Naive B cell (primary cell): Measurements from ENCODE around the gene YWHAQ. TPM values are rescaled to one million over a fixed set of nuclear protein-coding genes. Genes with fewer than 3 reads are reported as not detected.
A peak's percentile ranks its signal among the peaks of the same experiment; 100 is the strongest.
"Not testable (repeated sequence)": the region's sequence is repeated elsewhere in the genome, so short reads cannot be mapped to it uniquely, and the experiment has no call there.

Source experiments
- ATAC-seq, 2 donors: fragments of 150-1000 bp; cut with Tn5 transposase; 2 replicates each; pipeline ENCODE4 v1.10.0; 2021; ENCODE audit warnings: low read depth in 2 of 2, mild to moderate bottlenecking in 2 of 2, moderate library complexity in 2 of 2
- DNase-seq: peaks from one replicate; pipeline ENCODE4 v3.0.0; 2022
- H3K27ac Mint-ChIP-seq, 6 donors: one replicate each; pipeline ENCODE4 v1.8.0; 2020 to 2022; ENCODE audit warnings: mild to moderate bottlenecking in 6 of 6, mixed read lengths in 6 of 6, moderate library complexity in 5 of 6, inconsistent platforms in 2 of 6
- H3K27me3 Mint-ChIP-seq, 3 donors: one replicate each; pipeline ENCODE4 v1.8.0; 2021 to 2022; ENCODE audit warnings: mixed read lengths in 3 of 3, mild to moderate bottlenecking in 1 of 3
- H3K36me3 Mint-ChIP-seq, 2 donors: one replicate each; pipeline ENCODE4 v1.8.0; 2020 to 2022; ENCODE audit warnings: mixed read lengths in 2 of 2, inconsistent platforms in 1 of 2, mild to moderate bottlenecking in 1 of 2
- H3K4me1 Mint-ChIP-seq, 3 donors: one replicate each; pipeline ENCODE4 v1.8.0; 2020 to 2022; ENCODE audit warnings: mixed read lengths in 3 of 3, inconsistent platforms in 1 of 3, mild to moderate bottlenecking in 1 of 3, moderate library complexity in 1 of 3
- H3K4me3 Mint-ChIP-seq, 8 donors: one replicate each; pipeline ENCODE4 v1.8.0; 2020 to 2022; ENCODE audit warnings: mild to moderate bottlenecking in 8 of 8, mixed read lengths in 8 of 8, moderate library complexity in 8 of 8, inconsistent platforms in 2 of 8
- H3K9me3 Mint-ChIP-seq, 7 donors: one replicate each; pipeline ENCODE4 v1.8.0; 2020 to 2022; ENCODE audit warnings: mixed read lengths in 7 of 7, mild to moderate bottlenecking in 5 of 7, inconsistent platforms in 2 of 7, moderate library complexity in 1 of 7
- polyA plus RNA-seq, 6 donors: library from polyadenylated mRNA; unstranded; fragments of 300-500 nt; fragmentation: Illumina TruSeq; gene quantifications; one replicate each; pipeline ENCODE4 v1.2.3, GENCODE V29; 2021; ENCODE audit warnings: low read depth in 6 of 6

The YWHAQ gene
- polyA plus RNA-seq, 6 donors from 2014 or later, result 282 to 457 (median 344) TPM

DNA sequence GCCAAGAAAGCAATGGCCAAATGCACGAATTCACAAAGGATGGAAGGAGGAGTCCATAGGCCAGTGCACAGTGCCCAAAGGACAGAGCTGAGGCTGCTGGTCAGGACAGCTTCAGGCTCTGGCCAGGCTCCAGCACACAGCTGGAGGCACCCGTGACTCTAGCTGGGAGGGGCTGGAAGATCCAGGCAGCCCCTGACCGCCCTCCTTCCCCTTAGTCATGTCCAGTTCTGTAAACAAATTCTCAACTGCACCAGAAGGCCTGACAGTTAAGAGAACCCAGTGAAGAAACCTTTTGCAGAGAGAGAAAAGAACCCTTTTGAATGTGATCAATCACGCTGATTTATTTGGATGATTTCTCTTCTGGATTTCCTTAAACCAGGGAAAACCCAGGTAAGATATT, 7.7 kb upstream of the YWHAQ start:
- Mint-ChIP-seq H3K27me3 (peaks cover 8 to 14% (median 10%) of the 10 kb centered on the region in 3 donors), H3K27ac (no peak overlapping the region), H3K36me3 (no peaks in the 10 kb centered on the region), H3K4me3 (no peak overlapping the region), H3K9me3 (no peaks in the 10 kb centered on the region), H3K4me1 (peaks cover 0 to 3% (median 2%) of the 10 kb centered on the region in 3 donors)
- no peak for ATAC-seq
- no peak for DNase-seq

DNA sequence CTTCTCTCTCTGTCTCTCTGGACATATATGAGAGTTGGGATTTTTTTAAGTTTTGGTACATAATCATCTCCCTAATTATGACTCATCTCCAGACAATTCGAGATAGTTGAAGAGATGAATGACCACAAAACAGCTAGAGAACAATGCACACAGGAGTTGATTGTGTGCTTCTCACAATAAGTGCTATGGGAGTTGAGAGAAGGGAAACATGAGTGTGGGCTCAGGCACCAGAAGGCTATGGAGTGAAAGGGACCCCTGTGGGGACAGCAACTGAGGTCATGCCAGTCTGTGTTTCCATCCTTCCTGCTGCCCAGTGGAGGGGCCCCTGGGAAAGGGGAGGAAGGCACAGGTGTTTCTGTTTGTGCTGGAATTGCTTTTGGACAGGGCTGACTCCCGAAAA, 6.5 kb upstream of the YWHAQ start:
- Mint-ChIP-seq H3K27ac (peak overlapping the region in 1 of 6 donors; percentile 82), H3K4me1 (no peaks in the 10 kb centered on the region)

GRCh38 chr2:9634133-9634532, 3.3 kb upstream of the YWHAQ start:
- Mint-ChIP-seq H3K4me3 (no peak overlapping the region), H3K27ac (no peak overlapping the region), H3K27me3 (peaks cover 0 to 8% (median 0%) of the 10 kb centered on the region in 3 donors), H3K9me3 (peaks cover 0 to 5% (median 4%) of the 10 kb centered on the region in 7 donors), H3K36me3 (no peaks in the 10 kb centered on the region), H3K4me1 (peaks cover 12 to 13% (median 13%) of the 10 kb centered on the region in 3 donors)
- DNase-seq (no peak), ATAC-seq (no peak)

More for the DNA sequence above, 6.5 kb upstream of the YWHAQ start:
- Mint-ChIP-seq H3K9me3 (no peaks in the 10 kb centered on the region), H3K36me3 (no peaks in the 10 kb centered on the region), H3K4me3 (no peak overlapping the region), H3K27me3 (peaks cover 7 to 14% (median 8%) of the 10 kb centered on the region in 3 donors)
- ATAC-seq, result no peak
- no peak for DNase-seq

DNA sequence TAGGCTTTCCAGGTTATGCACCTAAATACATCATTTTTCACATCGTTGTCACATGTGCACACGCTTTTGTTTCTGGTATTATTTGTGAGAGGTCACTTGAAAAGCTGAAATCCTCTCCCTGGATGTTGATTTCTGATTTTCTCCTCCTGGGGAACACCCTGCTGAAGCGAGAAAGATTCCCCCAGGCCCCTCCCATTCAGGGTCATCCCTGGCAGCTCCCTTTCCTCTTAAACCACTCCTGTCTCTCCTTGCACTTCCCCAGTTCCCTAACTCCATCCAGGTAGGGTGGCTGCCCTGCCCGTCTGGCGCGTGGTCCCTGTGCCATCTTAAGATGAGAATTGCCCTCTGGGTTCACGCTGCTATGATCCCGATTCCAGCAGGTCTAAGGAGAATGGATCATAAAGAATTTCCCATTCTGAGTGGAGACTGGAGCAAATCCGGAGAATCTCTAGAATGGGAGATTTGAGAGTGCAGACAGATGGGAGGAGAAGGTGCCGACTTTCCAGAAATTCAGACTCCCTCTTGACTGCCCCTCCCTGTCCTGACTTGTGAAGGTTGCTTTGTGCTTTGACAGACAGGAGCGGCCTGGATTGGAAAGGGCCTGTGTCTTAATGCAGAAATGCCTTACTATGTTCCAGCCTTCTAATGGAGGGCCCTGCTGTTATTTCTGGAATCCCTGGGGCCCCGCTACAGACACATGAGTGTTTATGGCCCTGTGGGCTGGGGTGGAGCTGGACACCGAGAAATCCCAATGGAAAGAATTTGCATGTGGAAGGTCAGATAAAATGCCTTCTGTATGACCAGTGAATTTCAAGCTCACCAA, 1.3 kb upstream of the YWHAQ start:
- ATAC-seq (no peak), DNase-seq (no peak)
- peaks cover 0 to 5% (median 4%) of the 10 kb centered on the region in 7 donors for H3K9me3 Mint-ChIP-seq
- peak overlapping the region; percentile 19 to 94 (median 72) for H3K4me3 Mint-ChIP-seq
- H3K27me3 Mint-ChIP-seq, result peaks cover 0 to 8% (median 0%) of the 10 kb centered on the region in 3 donors
- H3K27ac Mint-ChIP-seq, result peak overlapping the region; percentile 95 to 99 (median 97)
- peaks cover 14 to 15% of the 10 kb centered on the region in 2 donors for H3K36me3 Mint-ChIP-seq
- peaks cover 27 to 33% (median 29%) of the 10 kb centered on the region in 3 donors for H3K4me1 Mint-ChIP-seq

DNA sequence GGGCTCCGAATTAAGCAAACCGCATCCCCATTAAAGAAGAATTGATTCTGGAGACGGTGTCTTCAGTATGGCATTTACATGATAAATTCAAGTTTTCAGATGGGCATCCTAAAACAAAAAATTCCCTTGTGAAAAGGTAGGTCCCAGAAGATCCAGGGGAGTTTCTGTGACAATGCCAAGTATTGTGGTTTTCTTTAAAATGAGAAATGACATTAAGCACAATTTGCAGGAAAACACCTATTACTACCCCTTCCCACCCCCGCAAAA, 689 bp upstream of the YWHAQ start:
- Mint-ChIP-seq H3K27me3 (peaks cover 0 to 7% (median 0%) of the 10 kb centered on the region in 3 donors), H3K4me1 (peaks cover 32 to 39% (median 35%) of the 10 kb centered on the region in 3 donors), H3K27ac (peak overlapping the region; percentile 95 to 99 (median 97)), H3K36me3 (peaks cover 14 to 18% of the 10 kb centered on the region in 2 donors), H3K4me3 (peak overlapping the region; percentile 29 to 94 (median 90)), H3K9me3 (peaks cover 0 to 5% (median 4%) of the 10 kb centered on the region in 7 donors)
- DNase-seq, result no peak
- no peak for ATAC-seq

- peaks cover 38 to 51% (median 48%) of the 10 kb centered on the region in 3 donors for H3K4me1 Mint-ChIP-seq
- H3K4me3 Mint-ChIP-seq, result peak overlapping the region; percentile 88 to 96 (median 91)
- peak overlapping the region; percentile 94 to 97 (median 96) for H3K27ac Mint-ChIP-seq
- H3K27me3 Mint-ChIP-seq, result peaks cover 0 to 4% (median 0%) of the 10 kb centered on the region in 3 donors
- ATAC-seq (peak; percentile 50 to 51), DNase-seq (peak; percentile 72)
- H3K9me3 Mint-ChIP-seq, result peaks cover 0 to 5% (median 4%) of the 10 kb centered on the region in 7 donors
- H3K36me3 Mint-ChIP-seq, result peaks cover 14 to 18% of the 10 kb centered on the region in 2 donors
Observed at GRCh38 chr2:9630117-9630735, 571 bp downstream of the YWHAQ start.

GRCh38 chr2:9629222-9630116, 1.3 kb downstream of the YWHAQ start:
- Mint-ChIP-seq H3K27ac (peak overlapping the region; percentile 94 to 97 (median 96)), H3K36me3 (peaks cover 14 to 18% of the 10 kb centered on the region in 2 donors), H3K4me1 (peaks cover 39 to 55% (median 51%) of the 10 kb centered on the region in 3 donors), H3K27me3 (peaks cover 0 to 4% (median 0%) of the 10 kb centered on the region in 3 donors), H3K4me3 (peak overlapping the region; percentile 88 to 96 (median 91)), H3K9me3 (peaks cover 0 to 5% (median 4%) of the 10 kb centered on the region in 7 donors)
- DNase-seq, result no peak
- no peak for ATAC-seq

- peaks cover 0 to 4% (median 0%) of the 10 kb centered on the region in 3 donors for H3K27me3 Mint-ChIP-seq
- DNase-seq, result no peak
- H3K4me3 Mint-ChIP-seq, result peak overlapping the region in 6 of 8 donors; percentile 30 to 90 (median 47)
- peaks cover 44 to 66% (median 59%) of the 10 kb centered on the region in 3 donors for H3K4me1 Mint-ChIP-seq
- H3K27ac Mint-ChIP-seq, result peak overlapping the region in 2 of 6 donors; percentile 1 to 87
- H3K36me3 Mint-ChIP-seq, result peaks cover 16 to 18% of the 10 kb centered on the region in 2 donors
- no peak for ATAC-seq
- H3K9me3 Mint-ChIP-seq, result peaks cover 0 to 5% (median 4%) of the 10 kb centered on the region in 7 donors
Observed at GRCh38 chr2:9627310-9627709, 3.5 kb downstream of the YWHAQ start.

- no peak for DNase-seq
- Mint-ChIP-seq H3K4me1 (peaks cover 52 to 80% (median 74%) of the 10 kb centered on the region in 3 donors), H3K9me3 (no peaks in the 10 kb centered on the region), H3K27me3 (no peaks in the 10 kb centered on the region), H3K36me3 (peaks cover 14 to 19% of the 10 kb centered on the region in 2 donors), H3K27ac (no peak overlapping the region), H3K4me3 (no peak overlapping the region)
- no peak for ATAC-seq
Observed at GRCh38 chr2:9623151-9623550, 7.6 kb downstream of the YWHAQ start.

DNA sequence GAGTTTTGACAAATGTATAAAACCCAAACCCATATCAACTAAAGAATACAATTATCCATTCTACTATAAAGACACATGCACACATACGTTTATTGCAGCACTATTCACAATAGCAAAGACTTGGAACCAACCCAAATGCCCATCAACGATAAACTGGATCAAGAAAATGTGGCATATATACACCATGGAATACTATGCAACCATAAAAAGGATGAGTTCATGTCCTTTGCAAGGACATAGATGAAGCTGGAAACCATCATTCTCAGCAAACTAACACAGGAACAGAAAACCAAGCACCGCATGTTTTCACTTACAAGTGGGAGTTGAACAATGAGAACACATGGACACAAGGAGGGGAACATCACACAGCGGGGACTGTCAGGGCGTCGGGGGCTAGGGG, 9.1 kb downstream of the YWHAQ start:
- peaks cover 47 to 78% (median 70%) of the 10 kb centered on the region in 3 donors for H3K4me1 Mint-ChIP-seq
- not testable (repeated sequence) for H3K27me3 Mint-ChIP-seq, ATAC-seq, DNase-seq, H3K9me3 Mint-ChIP-seq
- H3K36me3 Mint-ChIP-seq, result peaks cover 0 to 13% of the 10 kb centered on the region in 2 donors
- H3K4me3 Mint-ChIP-seq, result peak overlapping the region in 1 of 8 donors; percentile 7
- H3K27ac Mint-ChIP-seq, result peak overlapping the region in 1 of 6 donors; percentile 45

GRCh38 chr2:9618410-9618809, 12.4 kb downstream of the YWHAQ start:
- H3K36me3 Mint-ChIP-seq, result peaks cover 0 to 13% of the 10 kb centered on the region in 2 donors
- H3K27ac Mint-ChIP-seq, result peak overlapping the region; percentile 23 to 92 (median 70)
- H3K9me3 Mint-ChIP-seq, result no peaks in the 10 kb centered on the region
- peak; percentile 78 to 83 for ATAC-seq
- peak overlapping the region; percentile 0 to 89 (median 64) for H3K4me3 Mint-ChIP-seq
- no peak for DNase-seq
- peaks cover 60 to 84% (median 71%) of the 10 kb centered on the region in 3 donors for H3K4me1 Mint-ChIP-seq
- H3K27me3 Mint-ChIP-seq, result no peaks in the 10 kb centered on the region

GRCh38 chr2:9617749-9618148, 13.0 kb downstream of the YWHAQ start:
- Mint-ChIP-seq H3K36me3 (peaks cover 0 to 13% of the 10 kb centered on the region in 2 donors), H3K4me3 (peak overlapping the region in 1 of 8 donors; percentile 0), H3K4me1 (peaks cover 66 to 91% (median 69%) of the 10 kb centered on the region in 3 donors), H3K9me3 (no peaks in the 10 kb centered on the region), H3K27ac (peak overlapping the region in 1 of 6 donors; percentile 45), H3K27me3 (no peaks in the 10 kb centered on the region)
- DNase-seq, result no peak
- ATAC-seq, result no peak
